Neural cell (in vitro differentiated cells): ENCODE measurements around the gene GAREM1. TPM values are rescaled to one million over a fixed set of nuclear protein-coding genes. Genes with fewer than 3 reads are reported as not detected.
"Not testable (repeated sequence)": the region's sequence is repeated elsewhere in the genome, so short reads cannot be mapped to it uniquely, and the experiment has no call there.

Experiments used
- H2AFZ ChIP-seq: fragments of 200-600, 300-800 bp; sonication (generic), shearing (Covaris generic); 2 replicates; pipeline ENCODE4 v1.6.0; 2014; ENCODE audit warnings: low read depth, mild to moderate bottlenecking, antibody characterized with exemption, low read length, moderate library complexity
- H3F3A ChIP-seq: fragments of 200-600 bp; shearing (Covaris generic); 2 replicates; pipeline ENCODE4 v1.6.1; 2016; ENCODE audit warnings: mild to moderate bottlenecking, moderate library complexity, mixed read lengths, antibody characterized with exemption, low read length; ENCODE audit not compliant: insufficient read depth, poor library complexity, severe bottlenecking
- H3K27ac ChIP-seq: fragments of 200-600, 300-800 bp; sonication (generic), shearing (Covaris generic); 2 replicates; pipeline ENCODE4 v1.5.1; 2014; ENCODE audit warnings: mild to moderate bottlenecking, low read length, moderate library complexity
- H3K27me3 ChIP-seq: fragments of 300-800, 200-600 bp; sonication (generic), shearing (Covaris generic); 2 replicates; pipeline ENCODE4 v1.6.0; 2014; ENCODE audit warnings: mild to moderate bottlenecking, low read depth, low read length, moderate library complexity; ENCODE audit not compliant: insufficient read depth
- H3K36me3 ChIP-seq: fragments of 300-800, 200-600 bp; sonication (generic), shearing (Covaris generic); 2 replicates; pipeline ENCODE4 v1.5.1; 2014; ENCODE audit warnings: mild to moderate bottlenecking, antibody characterized with exemption, low read length, moderate library complexity; ENCODE audit not compliant: insufficient read depth
- H3K4me2 ChIP-seq: fragments of 300-800, 200-600 bp; sonication (generic), shearing (Covaris generic); 2 replicates; pipeline ENCODE4 v1.6.0; 2014; ENCODE audit warnings: mild to moderate bottlenecking, low read length
- H3K4me3 ChIP-seq: fragments of 300-800, 200-600 bp; sonication (generic), shearing (Covaris generic); 2 replicates; pipeline ENCODE4 v1.5.1; 2014; ENCODE audit warnings: mild to moderate bottlenecking, low read length, moderate library complexity
- H3K79me2 ChIP-seq: fragments of 200-600 bp; shearing (Covaris generic); replicated peaks from 2 replicates; pipeline ENCODE4 v1.6.0; 2014; ENCODE audit warnings: mild to moderate bottlenecking, low read length, moderate library complexity; ENCODE audit not compliant: insufficient read depth
- H3K9ac ChIP-seq: fragments of 300-800, 200-600 bp; sonication (generic), shearing (Covaris generic); 2 replicates; pipeline ENCODE4 v1.6.1; 2016; ENCODE audit warnings: mild to moderate bottlenecking, low read length, mixed read lengths
- H3K9me2 ChIP-seq: fragments of 200-600 bp; shearing (Covaris generic); 2 replicates; pipeline ENCODE4 v1.6.1; 2016; ENCODE audit warnings: mild to moderate bottlenecking, low read length, mixed read lengths; ENCODE audit not compliant: insufficient read depth
- H3K9me3 ChIP-seq: fragments of 200-600, 300-800 bp; sonication (generic), shearing (Covaris generic); 2 replicates; pipeline ENCODE4 v1.6.1; 2016; ENCODE audit warnings: mild to moderate bottlenecking, mixed run types, low read length, moderate library complexity, mixed read lengths
- H4K20me1 ChIP-seq: fragments of 200-600 bp; shearing (Covaris generic); 2 replicates; pipeline ENCODE4 v1.6.1; 2016; ENCODE audit warnings: mild to moderate bottlenecking, mixed run types; ENCODE audit not compliant: insufficient read depth
- EP300 ChIP-seq: fragments of 450-650 bp; conservative IDR thresholded peaks from 2 replicates; pipeline ENCODE4 v1.6.1; 2014; ENCODE audit warnings: antibody characterized with exemption, mild to moderate bottlenecking, moderate library complexity; ENCODE audit not compliant: poor library complexity, severe bottlenecking
- EZH2 ChIP-seq: fragments of 200-600, 300-800 bp; shearing (Covaris generic), sonication (generic); IDR thresholded peaks from 2 replicates; pipeline ENCODE4 v1.6.1; 2014; ENCODE audit warnings: antibody characterized with exemption, low read length, borderline replicate concordance, mild to moderate bottlenecking; ENCODE audit not compliant: insufficient read depth, poor library complexity, severe bottlenecking
- MXI1 ChIP-seq: fragments of 450-650 bp; conservative IDR thresholded peaks from 2 replicates; pipeline ENCODE4 v1.6.1; 2014; ENCODE audit warnings: antibody characterized with exemption, mild to moderate bottlenecking; ENCODE audit not compliant: poor library complexity, severe bottlenecking
- POLR2AphosphoS5 ChIP-seq: IDR thresholded peaks from 2 replicates; pipeline ENCODE4 v1.6.1; 2012
- RAD21 ChIP-seq: fragments of 450-650 bp; conservative IDR thresholded peaks from 2 replicates; pipeline ENCODE4 v1.6.1; 2014; ENCODE audit warnings: antibody characterized with exemption, mild to moderate bottlenecking, moderate library complexity
- SMC3 ChIP-seq: fragments of 450-650 bp; conservative IDR thresholded peaks from 2 replicates; pipeline ENCODE4 v1.6.1; 2014; ENCODE audit warnings: antibody characterized with exemption, mild to moderate bottlenecking, moderate library complexity; ENCODE audit not compliant: poor library complexity
- TAF1 ChIP-seq: IDR thresholded peaks from 2 replicates; pipeline ENCODE4 v1.6.1; 2012; ENCODE audit warnings: low read depth
- polyA plus RNA-seq: library from polyadenylated mRNA; depleted of rRNA; stranded (reverse); fragments of >200 nt; gene quantifications from 2 replicates; pipeline ENCODE4 v1.2.3, GENCODE V29; 2014
- TF ChIP-seq, protein P1 (sequence below): IDR thresholded peaks from 2 replicates; pipeline ENCODE4 v1.6.1; 2012; ENCODE audit warnings: borderline replicate concordance
- TF ChIP-seq, protein P2 (sequence below): fragments of 450-650 bp; IDR thresholded peaks from 2 replicates; pipeline ENCODE4 v1.5.1; 2014; ENCODE audit warnings: antibody characterized with exemption, mild to moderate bottlenecking, moderate library complexity; ENCODE audit not compliant: poor library complexity, severe bottlenecking

Gene GAREM1
- polyA plus RNA-seq, 1 donor from 2014 or later: 1.3 TPM

GRCh38 chr18:32238635-32239268, 231.9 kb downstream of the GAREM1 start:
- H3K36me3 ChIP-seq: no peaks in the 10 kb centered on the region
- no peak overlapping the region for H3K4me2 ChIP-seq
- no peaks in the 10 kb centered on the region for H3F3A ChIP-seq
- no peaks in the 10 kb centered on the region for H4K20me1 ChIP-seq
- H2AFZ ChIP-seq: no peak overlapping the region
- H3K9ac ChIP-seq: no peak overlapping the region
- TF ChIP-seq POLR2AphosphoS5 (no peak), RAD21 (no peak), TAF1 (no peak), EZH2 (no peak), MXI1 (no peak), EP300 (no peak), SMC3 (no peak)
- TF ChIP-seq, protein P1, sequence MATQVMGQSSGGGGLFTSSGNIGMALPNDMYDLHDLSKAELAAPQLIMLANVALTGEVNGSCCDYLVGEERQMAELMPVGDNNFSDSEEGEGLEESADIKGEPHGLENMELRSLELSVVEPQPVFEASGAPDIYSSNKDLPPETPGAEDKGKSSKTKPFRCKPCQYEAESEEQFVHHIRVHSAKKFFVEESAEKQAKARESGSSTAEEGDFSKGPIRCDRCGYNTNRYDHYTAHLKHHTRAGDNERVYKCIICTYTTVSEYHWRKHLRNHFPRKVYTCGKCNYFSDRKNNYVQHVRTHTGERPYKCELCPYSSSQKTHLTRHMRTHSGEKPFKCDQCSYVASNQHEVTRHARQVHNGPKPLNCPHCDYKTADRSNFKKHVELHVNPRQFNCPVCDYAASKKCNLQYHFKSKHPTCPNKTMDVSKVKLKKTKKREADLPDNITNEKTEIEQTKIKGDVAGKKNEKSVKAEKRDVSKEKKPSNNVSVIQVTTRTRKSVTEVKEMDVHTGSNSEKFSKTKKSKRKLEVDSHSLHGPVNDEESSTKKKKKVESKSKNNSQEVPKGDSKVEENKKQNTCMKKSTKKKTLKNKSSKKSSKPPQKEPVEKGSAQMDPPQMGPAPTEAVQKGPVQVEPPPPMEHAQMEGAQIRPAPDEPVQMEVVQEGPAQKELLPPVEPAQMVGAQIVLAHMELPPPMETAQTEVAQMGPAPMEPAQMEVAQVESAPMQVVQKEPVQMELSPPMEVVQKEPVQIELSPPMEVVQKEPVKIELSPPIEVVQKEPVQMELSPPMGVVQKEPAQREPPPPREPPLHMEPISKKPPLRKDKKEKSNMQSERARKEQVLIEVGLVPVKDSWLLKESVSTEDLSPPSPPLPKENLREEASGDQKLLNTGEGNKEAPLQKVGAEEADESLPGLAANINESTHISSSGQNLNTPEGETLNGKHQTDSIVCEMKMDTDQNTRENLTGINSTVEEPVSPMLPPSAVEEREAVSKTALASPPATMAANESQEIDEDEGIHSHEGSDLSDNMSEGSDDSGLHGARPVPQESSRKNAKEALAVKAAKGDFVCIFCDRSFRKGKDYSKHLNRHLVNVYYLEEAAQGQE: no peak
- TF ChIP-seq, protein P2, sequence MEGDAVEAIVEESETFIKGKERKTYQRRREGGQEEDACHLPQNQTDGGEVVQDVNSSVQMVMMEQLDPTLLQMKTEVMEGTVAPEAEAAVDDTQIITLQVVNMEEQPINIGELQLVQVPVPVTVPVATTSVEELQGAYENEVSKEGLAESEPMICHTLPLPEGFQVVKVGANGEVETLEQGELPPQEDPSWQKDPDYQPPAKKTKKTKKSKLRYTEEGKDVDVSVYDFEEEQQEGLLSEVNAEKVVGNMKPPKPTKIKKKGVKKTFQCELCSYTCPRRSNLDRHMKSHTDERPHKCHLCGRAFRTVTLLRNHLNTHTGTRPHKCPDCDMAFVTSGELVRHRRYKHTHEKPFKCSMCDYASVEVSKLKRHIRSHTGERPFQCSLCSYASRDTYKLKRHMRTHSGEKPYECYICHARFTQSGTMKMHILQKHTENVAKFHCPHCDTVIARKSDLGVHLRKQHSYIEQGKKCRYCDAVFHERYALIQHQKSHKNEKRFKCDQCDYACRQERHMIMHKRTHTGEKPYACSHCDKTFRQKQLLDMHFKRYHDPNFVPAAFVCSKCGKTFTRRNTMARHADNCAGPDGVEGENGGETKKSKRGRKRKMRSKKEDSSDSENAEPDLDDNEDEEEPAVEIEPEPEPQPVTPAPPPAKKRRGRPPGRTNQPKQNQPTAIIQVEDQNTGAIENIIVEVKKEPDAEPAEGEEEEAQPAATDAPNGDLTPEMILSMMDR: no peak
- H3K9me2 ChIP-seq: no peaks in the 10 kb centered on the region
- no peaks in the 10 kb centered on the region for H3K79me2 ChIP-seq
- no peaks in the 10 kb centered on the region for H3K27me3 ChIP-seq
- H3K9me3 ChIP-seq: no peaks in the 10 kb centered on the region
- H3K27ac ChIP-seq: no peak overlapping the region
- H3K4me3 ChIP-seq: no peak overlapping the region

DNA sequence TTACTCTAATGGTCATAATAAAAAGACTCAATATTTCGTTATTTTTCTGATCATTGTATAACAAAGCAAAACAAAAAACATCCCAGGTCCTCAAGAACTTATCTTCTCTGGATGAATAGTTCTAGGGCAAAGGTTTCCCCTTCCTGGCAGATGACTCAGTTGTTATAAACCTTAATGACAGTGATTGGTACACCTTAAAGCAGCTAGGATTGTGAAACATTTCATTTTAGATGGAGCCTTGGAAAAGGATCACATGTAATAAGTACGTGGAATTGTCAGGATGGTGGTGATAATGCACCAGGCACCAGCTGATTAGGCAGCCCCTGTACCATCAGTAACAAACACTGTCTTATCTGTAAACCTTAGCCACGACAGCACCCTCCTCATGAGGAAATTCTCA, 233.6 kb downstream of the GAREM1 start:
- Histone ChIP-seq H2AFZ (no peak overlapping the region), H3K9ac (no peak overlapping the region), H4K20me1 (no peaks in the 10 kb centered on the region), H3K4me2 (no peak overlapping the region), H3K36me3 (no peaks in the 10 kb centered on the region), H3K4me3 (no peak overlapping the region), H3K9me2 (no peaks in the 10 kb centered on the region), H3K9me3 (no peaks in the 10 kb centered on the region), H3K27ac (no peak overlapping the region), H3K79me2 (no peaks in the 10 kb centered on the region), H3F3A (no peaks in the 10 kb centered on the region), H3K27me3 (no peaks in the 10 kb centered on the region)
- TF ChIP-seq POLR2AphosphoS5 (no peak), EZH2 (no peak), EP300 (no peak), SMC3 (no peak), MXI1 (no peak), RAD21 (no peak), TAF1 (no peak)
- TF ChIP-seq, protein P2: no peak
- TF ChIP-seq, protein P1: no peak

GRCh38 chr18:32233348-32233747, 237.3 kb downstream of the GAREM1 start:
- H3K79me2 ChIP-seq, H2AFZ ChIP-seq, H3K36me3 ChIP-seq, H3F3A ChIP-seq, H3K27me3 ChIP-seq, H3K4me3 ChIP-seq, H3K27ac ChIP-seq, H3K9me3 ChIP-seq, H3K4me2 ChIP-seq, H3K9ac ChIP-seq, H4K20me1 ChIP-seq, H3K9me2 ChIP-seq: not testable (repeated sequence)
